ENCODE results near the gene ACSL4.
"Not testable (repeated sequence)": the region's sequence is repeated elsewhere in the genome, so short reads cannot be mapped to it uniquely, and the experiment has no call there.

The ACSL4 gene

GRCh38 chrX:109672239-109672638, 60.8 kb downstream of the ACSL4 start:
- no peak for DNase-seq (ENCODE audit: low read depth in 2 of 2)

- DNase-seq (ENCODE audit: low read depth in 2 of 2) = not testable (repeated sequence)
These were observed 61.9 kb downstream of the ACSL4 start for GRCh38 chrX:109671170-109671569.

GRCh38 chrX:109667986-109668385, 65.1 kb downstream of the ACSL4 start:
- DNase-seq (ENCODE audit: low read depth in 2 of 2) = no peak

- no peak for DNase-seq (ENCODE audit: low read depth in 2 of 2)
These were observed 72.5 kb downstream of the ACSL4 start for GRCh38 chrX:109660435-109661143.

GRCh38 chrX:109658391-109658790, 74.7 kb downstream of the ACSL4 start:
- DNase-seq (ENCODE audit: low read depth in 2 of 2) = no peak

- not testable (repeated sequence) for DNase-seq (ENCODE audit: low read depth in 2 of 2)
These were observed 75.7 kb downstream of the ACSL4 start for GRCh38 chrX:109657364-109657763.

- no peak for DNase-seq (ENCODE audit: low read depth in 2 of 2)
These were observed 76.3 kb downstream of the ACSL4 start for GRCh38 chrX:109656774-109657173.

- no peak for DNase-seq (ENCODE audit: low read depth in 2 of 2)
These were observed 77.4 kb downstream of the ACSL4 start for GRCh38 chrX:109655502-109656201.

- no peak for DNase-seq (ENCODE audit: low read depth in 2 of 2)
These were observed 78.4 kb downstream of the ACSL4 start for GRCh38 chrX:109654516-109655109.

GRCh38 chrX:109644671-109645070, 88.4 kb downstream of the ACSL4 start:
- not testable (repeated sequence) for DNase-seq (ENCODE audit: low read depth in 2 of 2)

- DNase-seq (ENCODE audit: low read depth in 2 of 2) = no peak
These were observed 89.4 kb downstream of the ACSL4 start for GRCh38 chrX:109643687-109644086.

- DNase-seq (ENCODE audit: low read depth in 2 of 2) = no peak
These were observed 94.9 kb downstream of the ACSL4 start for GRCh38 chrX:109638158-109638557.

- not testable (repeated sequence) for DNase-seq (ENCODE audit: low read depth in 2 of 2)
These were observed 95.6 kb downstream of the ACSL4 start for GRCh38 chrX:109637477-109637876.

- DNase-seq (ENCODE audit: low read depth in 2 of 2) = no peak
These were observed 97.9 kb downstream of the ACSL4 start for GRCh38 chrX:109635146-109635545.

GRCh38 chrX:109632906-109633504, 100.1 kb downstream of the ACSL4 start:
- no peak for DNase-seq (ENCODE audit: low read depth in 2 of 2)

- no peak for DNase-seq (ENCODE audit: low read depth in 2 of 2)
These were observed 103.7 kb downstream of the ACSL4 start for GRCh38 chrX:109629310-109629709.

GRCh38 chrX:109626637-109627036, 106.4 kb downstream of the ACSL4 start:
- DNase-seq (ENCODE audit: low read depth in 2 of 2) = no peak

- DNase-seq (ENCODE audit: low read depth in 2 of 2) = no peak
These were observed 108.1 kb downstream of the ACSL4 start, which contains the start of gene KCNE5 for GRCh38 chrX:109624641-109625616. TSS of gene KCNE5 (minus strand) at chrX:109625172. CDS start at chrX:109625020, 152 bp downstream.

- no peak for DNase-seq (ENCODE audit: low read depth in 2 of 2)
These were observed 109.1 kb downstream of the ACSL4 start for GRCh38 chrX:109623997-109624396.

GRCh38 chrX:109622270-109622669, 110.8 kb downstream of the ACSL4 start:
- DNase-seq (ENCODE audit: low read depth in 2 of 2) = no peak

- DNase-seq (ENCODE audit: low read depth in 2 of 2) = no peak
These were observed 113.3 kb downstream of the ACSL4 start for GRCh38 chrX:109619771-109620170.

Measured in stimulated activated CD4-positive, alpha-beta T cell treated with anti-CD3 and anti-CD28 coated beads, Interleukin-1b, Interleukin-23, amount 100 ng/mL, for 1 hour (primary cell).